Measurements from ENCODE around the gene ILF2. TPM values are rescaled to one million over a fixed set of nuclear protein-coding genes. Genes with fewer than 3 reads are reported as not detected.

ILF2 gene
- total RNA-seq, 2 experiments from 2014 or later: 193 to 260 TPM

GRCh38 chr1:153612755-153613331 lies 58.0 kb downstream of the ILF2 start, which contains the start of gene S100A16:
S100A16 (minus strand) TSS chr1:153613137; CDS start chr1:153608151, 4,986 bp downstream.
- CTCF ChIA-PET: no interaction called here
- Mint-ChIP-seq H3K4me1 (no peaks in the 10 kb centered on the region), H3K36me3 (no peaks in the 10 kb centered on the region), H3K4me3 (no peak within 1 kb of the TSS), H3K27me3 (no peaks in the 10 kb centered on the region), H3K27ac (no peak within 1 kb of the TSS), H3K9me3 (ENCODE audit: low read depth) (no peaks in the 10 kb centered on the region)
- ATAC-seq (no peak), DNase-seq (no peak)

- Mint-ChIP-seq H3K9me3 (ENCODE audit: low read depth) (no peaks in the 10 kb centered on the region), H3K4me1 (no peaks in the 10 kb centered on the region), H3K27me3 (no peaks in the 10 kb centered on the region), H3K27ac (no peak overlapping the region), H3K36me3 (no peaks in the 10 kb centered on the region), H3K4me3 (no peak overlapping the region)
- no peak for ATAC-seq
- CTCF ChIA-PET: no interaction called here
- no peak for DNase-seq
These were observed 58.6 kb downstream of the ILF2 start for GRCh38 chr1:153612111-153612754.

Small RNAs within 50 kb of the gene (microRNA-seq; reads per million reads assigned to microRNA genes)
- gene MIR8083: not detected

Other genes starting within 250 kb of the ILF2 start
- not detected for gene S100A7, start 210.3 kb downstream of the ILF2 start, total RNA-seq
- gene S100A6, start 135.0 kb downstream of the ILF2 start, total RNA-seq: 100 to 1,000 TPM; 386 to 543 TPM
- gene S100A5, start 130.1 kb downstream of the ILF2 start, total RNA-seq: 1 to 10 TPM; 1.6 to 3.0 TPM
- 100 to 1,000 TPM; 898 to 906 TPM for gene S100A4, start 125.2 kb downstream of the ILF2 start, total RNA-seq
- not detected for gene S100A3, start 121.7 kb downstream of the ILF2 start, total RNA-seq
- under 1 TPM; 0.50 to 0.96 TPM for gene S100A2, start 105.1 kb downstream of the ILF2 start, total RNA-seq
- not detected for gene S100A16, start 57.9 kb downstream of the ILF2 start, total RNA-seq
- not detected for gene S100A14, start 54.7 kb downstream of the ILF2 start, total RNA-seq
- 1 to 10 TPM; 6.0 to 7.0 TPM for gene S100A13, start 43.5 kb downstream of the ILF2 start, total RNA-seq
- not detected for gene S100A1, start 42.6 kb downstream of the ILF2 start, total RNA-seq
- gene CHTOP, start 36.9 kb downstream of the ILF2 start, total RNA-seq: 10 to 100 TPM; 83.8 to 89.1 TPM
- 10 to 100 TPM; 30.7 to 34.2 TPM for gene SNAPIN, start 12.3 kb downstream of the ILF2 start, total RNA-seq
- under 1 TPM in 1 of 2 experiments, not detected in 1; 0.05 TPM for gene NPR1, start 7.7 kb upstream of the ILF2 start, total RNA-seq
- 10 to 100 TPM; 50.2 to 51.5 TPM for gene INTS3, start 57.1 kb upstream of the ILF2 start, total RNA-seq
- 10 to 100 TPM; 39.8 to 43.0 TPM for gene SLC27A3, start 104.4 kb upstream of the ILF2 start, total RNA-seq